ENCODE results near the gene ACP2.

Gene ACP2

GRCh38 chr11:47248664-47249377 lies at the start of gene ACP2:
Gene ACP2 (minus strand): TSS chr11:47248814. CDS start chr11:47248789, 25 bp downstream.
- peak; percentile 78 to 80 for DNase-seq

- DNase-seq: no peak
These were observed 47.4 kb upstream of the ACP2 start for GRCh38 chr11:47296045-47296444.

- no peak for DNase-seq
These were observed 46.8 kb upstream of the ACP2 start for GRCh38 chr11:47295385-47295784.

- no peak for DNase-seq
These were observed 41.2 kb upstream of the ACP2 start for GRCh38 chr11:47289856-47290255.

- DNase-seq: no peak
These were observed 39.5 kb upstream of the ACP2 start for GRCh38 chr11:47288066-47288465.

GRCh38 chr11:47285969-47286770 lies 37.6 kb upstream of the ACP2 start:
- DNase-seq: no peak

GRCh38 chr11:47284151-47284550 lies 35.5 kb upstream of the ACP2 start:
- no peak for DNase-seq

- DNase-seq: no peak
These were observed 33.8 kb upstream of the ACP2 start for GRCh38 chr11:47282462-47282861.

GRCh38 chr11:47280860-47281259 lies 32.2 kb upstream of the ACP2 start:
- no peak for DNase-seq

- DNase-seq: no peak
These were observed 31.5 kb upstream of the ACP2 start for GRCh38 chr11:47280099-47280498.

GRCh38 chr11:47278769-47279168 lies 30.2 kb upstream of the ACP2 start:
- DNase-seq: no peak

- DNase-seq: no peak
These were observed 29.4 kb upstream of the ACP2 start for GRCh38 chr11:47278058-47278457.

- no peak for DNase-seq
These were observed 28.3 kb upstream of the ACP2 start for GRCh38 chr11:47276923-47277322.

GRCh38 chr11:47274495-47275235 lies 26.1 kb upstream of the ACP2 start:
- DNase-seq: no peak

- no peak for DNase-seq
These were observed 24.1 kb upstream of the ACP2 start for GRCh38 chr11:47272706-47273105.

GRCh38 chr11:47271961-47272661 lies 23.5 kb upstream of the ACP2 start:
- no peak for DNase-seq

- DNase-seq: no peak
These were observed 22.7 kb upstream of the ACP2 start for GRCh38 chr11:47271328-47271727.

GRCh38 chr11:47270331-47271271 lies 22.0 kb upstream of the ACP2 start:
- DNase-seq: peak in 1 of 2 experiments; percentile 4

- peak; percentile 88 for DNase-seq
These were observed 21.3 kb upstream of the ACP2 start, which contains the start of gene MADD for GRCh38 chr11:47269829-47270305. Gene MADD (plus strand): TSS chr11:47270133.

GRCh38 chr11:47269002-47269828 lies 20.6 kb upstream of the ACP2 start:
- peak; percentile 79 for DNase-seq
